DND-41 (cell line): ENCODE measurements around the gene CCDC192.
"Not testable (repeated sequence)": the region's sequence is repeated elsewhere in the genome, so short reads cannot be mapped to it uniquely, and the experiment has no call there.

Experiments
- ATAC-seq: fragments of 200-7000 bp; cut with Tn5 transposase; 3 replicates; pipeline ENCODE4 v1.9.1; 2021; ENCODE audit warnings: low read depth; ENCODE audit not compliant: insufficient read depth
- DNase-seq: peaks from one replicate; pipeline ENCODE4 v3.0.0-alpha.2; 2020
- H2AFZ ChIP-seq: 2 replicates; pipeline ENCODE4 v1.6.0; 2012; ENCODE audit warnings: low read depth, low read length
- H3K27ac ChIP-seq: 2 replicates; pipeline ENCODE4 v1.5.1; 2012; ENCODE audit warnings: low read length, inconsistent platforms
- H3K27me3 ChIP-seq: fragments of 200-600 bp; sonication (generic); 2 replicates; pipeline ENCODE4 v1.6.0; 2012; ENCODE audit warnings: low read length, mild to moderate bottlenecking, inconsistent platforms; ENCODE audit not compliant: insufficient read depth, poor library complexity
- H3K36me3 ChIP-seq: 2 replicates; pipeline ENCODE4 v1.5.1; 2012; ENCODE audit warnings: low read length, inconsistent platforms; ENCODE audit not compliant: insufficient read depth
- H3K4me1 ChIP-seq: 2 replicates; pipeline ENCODE4 v1.5.1; 2012; ENCODE audit warnings: mild to moderate bottlenecking, low read length; ENCODE audit not compliant: insufficient read depth
- H3K4me2 ChIP-seq: 2 replicates; pipeline ENCODE4 v1.6.0; 2012; ENCODE audit warnings: mild to moderate bottlenecking, moderate library complexity, low read length, inconsistent platforms; ENCODE audit not compliant: insufficient read depth
- H3K4me3 ChIP-seq, 2 experiments: fragments of 200-600 bp in 1 of 2; shearing (Covaris generic) in 1 of 2; 2 replicates each; pipeline ENCODE4 v1.5.1; 2012 to 2016; ENCODE audit warnings: inconsistent platforms in 2 of 2, low read length in 2 of 2, mild to moderate bottlenecking in 2 of 2, low read depth in 1 of 2, moderate library complexity in 1 of 2
- H3K79me2 ChIP-seq: 2 replicates; pipeline ENCODE4 v1.6.0; 2012; ENCODE audit warnings: low read length, inconsistent platforms; ENCODE audit not compliant: insufficient read depth
- H3K9ac ChIP-seq: 2 replicates; pipeline ENCODE4 v1.6.0; 2012; ENCODE audit warnings: low read depth, mild to moderate bottlenecking, inconsistent platforms, low read length, moderate library complexity
- H3K9me3 ChIP-seq: 2 replicates; pipeline ENCODE4 v1.5.1; 2012; ENCODE audit warnings: low read length, moderate library complexity, mild to moderate bottlenecking, inconsistent platforms; ENCODE audit not compliant: insufficient read depth, severe bottlenecking
- H4K20me1 ChIP-seq: 2 replicates; pipeline ENCODE4 v1.6.0; 2012; ENCODE audit warnings: low read length; ENCODE audit not compliant: insufficient read depth
- CTCF ChIP-seq: IDR thresholded peaks from 2 replicates; pipeline ENCODE4 v1.5.1; 2012; ENCODE audit warnings: borderline replicate concordance, low read length, moderate library complexity, mild to moderate bottlenecking; ENCODE audit not compliant: poor library complexity, severe bottlenecking; ENCODE audit errors: extremely low read depth
- EZH2 ChIP-seq: IDR thresholded peaks from 3 replicates; pipeline ENCODE4 v1.6.1; 2012; ENCODE audit warnings: borderline replicate concordance, low read depth, mild to moderate bottlenecking, moderate library complexity, low read length, inconsistent platforms; ENCODE audit not compliant: severe bottlenecking

Gene CCDC192

GRCh38 chr5:127844581-127845021, 141.4 kb downstream of the CCDC192 start:
- peak; percentile 7 for TF ChIP-seq CTCF
- TF ChIP-seq EZH2: no peak
- Histone ChIP-seq H3K9me3 (no peaks in the 10 kb centered on the region), H3K36me3 (no peaks in the 10 kb centered on the region), H3K4me3 (no peak overlapping the region), H3K4me2 (no peak overlapping the region), H3K4me1 (no peaks in the 10 kb centered on the region), H3K9ac (no peak overlapping the region), H4K20me1 (no peaks in the 10 kb centered on the region), H3K27ac (no peak overlapping the region), H3K27me3 (no peaks in the 10 kb centered on the region), H3K79me2 (no peaks in the 10 kb centered on the region), H2AFZ (no peak overlapping the region)
- DNase-seq: no peak
- ATAC-seq: no peak

GRCh38 chr5:127846884-127847283, 143.7 kb downstream of the CCDC192 start:
- H3K4me1 ChIP-seq: no peaks in the 10 kb centered on the region
- no peaks in the 10 kb centered on the region for H3K27me3 ChIP-seq
- ATAC-seq (no peak), DNase-seq (no peak)
- H4K20me1 ChIP-seq: no peaks in the 10 kb centered on the region
- no peaks in the 10 kb centered on the region for H3K9me3 ChIP-seq
- H3K4me2 ChIP-seq: no peak overlapping the region
- TF ChIP-seq CTCF (no peak), EZH2 (no peak)
- H3K4me3 ChIP-seq: no peak overlapping the region
- no peak overlapping the region for H2AFZ ChIP-seq
- H3K36me3 ChIP-seq: no peaks in the 10 kb centered on the region
- H3K27ac ChIP-seq: no peak overlapping the region
- no peak overlapping the region for H3K9ac ChIP-seq
- no peaks in the 10 kb centered on the region for H3K79me2 ChIP-seq

- not testable (repeated sequence) for H3K4me3 ChIP-seq, H3K4me2 ChIP-seq, H3K4me1 ChIP-seq, H3K27ac ChIP-seq, H3K27me3 ChIP-seq, H3K9me3 ChIP-seq, H3K79me2 ChIP-seq, H3K36me3 ChIP-seq, H2AFZ ChIP-seq, H3K9ac ChIP-seq, ATAC-seq, H4K20me1 ChIP-seq, DNase-seq
These were observed 144.4 kb downstream of the CCDC192 start for GRCh38 chr5:127847641-127848040.

- Histone ChIP-seq H3K4me2 (no peak overlapping the region), H3K4me1 (no peaks in the 10 kb centered on the region), H3K4me3 (no peak overlapping the region), H2AFZ (no peak overlapping the region), H4K20me1 (no peaks in the 10 kb centered on the region), H3K9me3 (no peaks in the 10 kb centered on the region), H3K36me3 (no peaks in the 10 kb centered on the region), H3K27ac (no peak overlapping the region), H3K9ac (no peak overlapping the region), H3K27me3 (no peaks in the 10 kb centered on the region), H3K79me2 (no peaks in the 10 kb centered on the region)
- TF ChIP-seq CTCF: no peak
- TF ChIP-seq EZH2: no peak
- DNase-seq: no peak
- no peak for ATAC-seq
These were observed 144.9 kb downstream of the CCDC192 start for GRCh38 chr5:127848098-127848497.
